Measurements from ENCODE around the gene C1QTNF12.
A peak's percentile ranks its signal among the peaks of the same experiment; 100 is the strongest.
"Not testable (repeated sequence)": the region's sequence is repeated elsewhere in the genome, so short reads cannot be mapped to it uniquely, and the experiment has no call there.

Gene C1QTNF12

GRCh38 chr1:1260843-1261560, 14.5 kb upstream of the C1QTNF12 start:
- no peak for DNase-seq (ENCODE audit: low read depth, low spot score)
- no peak overlapping the region for H3K27ac ChIP-seq

- no peak for DNase-seq (ENCODE audit: low read depth, low spot score)
- H3K27ac ChIP-seq, result no peak overlapping the region
These were observed 13.6 kb upstream of the C1QTNF12 start for GRCh38 chr1:1259951-1260600.

- DNase-seq (ENCODE audit: low read depth, low spot score), result no peak
- H3K27ac ChIP-seq, result no peak overlapping the region
These were observed 13.0 kb upstream of the C1QTNF12 start for GRCh38 chr1:1259540-1259939.

GRCh38 chr1:1259119-1259488, 12.6 kb upstream of the C1QTNF12 start:
- no peak overlapping the region for H3K27ac ChIP-seq
- no peak for DNase-seq (ENCODE audit: low read depth, low spot score)

GRCh38 chr1:1256956-1257871, 10.7 kb upstream of the C1QTNF12 start:
- DNase-seq (ENCODE audit: low read depth, low spot score), result no peak
- no peak overlapping the region for H3K27ac ChIP-seq

GRCh38 chr1:1255611-1256010, 9.1 kb upstream of the C1QTNF12 start:
- no peak for DNase-seq (ENCODE audit: low read depth, low spot score)
- H3K27ac ChIP-seq, result no peak overlapping the region

- no peak for DNase-seq (ENCODE audit: low read depth, low spot score)
- H3K27ac ChIP-seq, result no peak overlapping the region
These were observed 8.6 kb upstream of the C1QTNF12 start for GRCh38 chr1:1255078-1255477.

- no peak for DNase-seq (ENCODE audit: low read depth, low spot score)
- no peak overlapping the region for H3K27ac ChIP-seq
These were observed 8.1 kb upstream of the C1QTNF12 start for GRCh38 chr1:1254667-1254998.

GRCh38 chr1:1253972-1254666, 7.6 kb upstream of the C1QTNF12 start:
- no peak overlapping the region for H3K27ac ChIP-seq
- DNase-seq (ENCODE audit: low read depth, low spot score), result no peak

- H3K27ac ChIP-seq, result no peak overlapping the region
- no peak for DNase-seq (ENCODE audit: low read depth, low spot score)
These were observed 6.8 kb upstream of the C1QTNF12 start for GRCh38 chr1:1253314-1253713.

GRCh38 chr1:1250786-1251284, 4.3 kb upstream of the C1QTNF12 start:
- DNase-seq (ENCODE audit: low read depth, low spot score), result peak; percentile 43
- H3K27ac ChIP-seq, result peak overlapping the region; percentile 47

- not testable (repeated sequence) for H3K27ac ChIP-seq; DNase-seq (ENCODE audit: low read depth, low spot score)
These were observed 1.7 kb upstream of the C1QTNF12 start for GRCh38 chr1:1248009-1248913.

- DNase-seq (ENCODE audit: low read depth, low spot score), result no peak
- H3K27ac ChIP-seq, result no peak overlapping the region
These were observed 905 bp upstream of the C1QTNF12 start for GRCh38 chr1:1247341-1247913.

GRCh38 chr1:1245817-1246576, 525 bp downstream of the C1QTNF12 start:
- DNase-seq (ENCODE audit: low read depth, low spot score), result no peak

GRCh38 chr1:1245178-1245816, 1.2 kb downstream of the C1QTNF12 start:
- H3K27ac ChIP-seq, result no peak overlapping the region
- no peak for DNase-seq (ENCODE audit: low read depth, low spot score)

More at GRCh38 chr1:1245817-1246576, 525 bp downstream of the C1QTNF12 start:
- no peak overlapping the region for H3K27ac ChIP-seq

- no peak overlapping the region for H3K27ac ChIP-seq
- DNase-seq (ENCODE audit: low read depth, low spot score), result no peak
These were observed 2.2 kb downstream of the C1QTNF12 start for GRCh38 chr1:1244192-1244811.

- H3K27ac ChIP-seq, result no peak overlapping the region
- no peak for DNase-seq (ENCODE audit: low read depth, low spot score)
These were observed 2.7 kb downstream of the C1QTNF12 start for GRCh38 chr1:1243807-1244191.

Measured in epithelial cell of prostate (primary cell).